ENCODE measurements around the gene YWHAH.

DNA sequence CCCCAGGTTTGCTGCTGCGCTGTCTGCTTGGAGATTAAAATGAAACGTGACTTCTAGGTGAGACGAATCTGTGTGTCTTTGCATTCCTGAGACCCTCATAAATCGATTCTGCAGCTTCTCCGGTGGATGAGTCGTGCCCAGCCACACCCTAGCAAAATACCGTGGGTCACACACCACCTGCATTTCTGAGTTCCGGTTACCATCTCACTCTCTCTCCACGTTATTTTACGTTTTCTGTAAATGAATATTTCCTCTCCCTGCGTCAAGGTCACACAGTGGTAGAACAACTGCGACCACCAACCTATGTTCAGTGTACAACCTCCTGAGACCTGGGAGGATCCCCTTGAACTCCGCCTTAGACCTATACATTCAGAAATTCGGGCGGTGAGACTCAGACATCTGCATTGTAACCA is 1.1 kb downstream of the YWHAH start:
- TF ChIP-seq, protein P1, sequence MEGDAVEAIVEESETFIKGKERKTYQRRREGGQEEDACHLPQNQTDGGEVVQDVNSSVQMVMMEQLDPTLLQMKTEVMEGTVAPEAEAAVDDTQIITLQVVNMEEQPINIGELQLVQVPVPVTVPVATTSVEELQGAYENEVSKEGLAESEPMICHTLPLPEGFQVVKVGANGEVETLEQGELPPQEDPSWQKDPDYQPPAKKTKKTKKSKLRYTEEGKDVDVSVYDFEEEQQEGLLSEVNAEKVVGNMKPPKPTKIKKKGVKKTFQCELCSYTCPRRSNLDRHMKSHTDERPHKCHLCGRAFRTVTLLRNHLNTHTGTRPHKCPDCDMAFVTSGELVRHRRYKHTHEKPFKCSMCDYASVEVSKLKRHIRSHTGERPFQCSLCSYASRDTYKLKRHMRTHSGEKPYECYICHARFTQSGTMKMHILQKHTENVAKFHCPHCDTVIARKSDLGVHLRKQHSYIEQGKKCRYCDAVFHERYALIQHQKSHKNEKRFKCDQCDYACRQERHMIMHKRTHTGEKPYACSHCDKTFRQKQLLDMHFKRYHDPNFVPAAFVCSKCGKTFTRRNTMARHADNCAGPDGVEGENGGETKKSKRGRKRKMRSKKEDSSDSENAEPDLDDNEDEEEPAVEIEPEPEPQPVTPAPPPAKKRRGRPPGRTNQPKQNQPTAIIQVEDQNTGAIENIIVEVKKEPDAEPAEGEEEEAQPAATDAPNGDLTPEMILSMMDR (IDR thresholded peaks at IDR 0.05; ENCODE audit: insufficient read depth, low read depth, low read length) = no peak
- no peak for TF ChIP-seq EZH2 (IDR thresholded peaks at IDR 0.05; ENCODE audit: insufficient read depth, low read length)

Data from astrocyte (in vitro differentiated cells and primary cell).